HepG2 (cell line): ENCODE measurements around the gene FLAD1. TPM values are rescaled to one million over a fixed set of nuclear protein-coding genes. Genes with fewer than 3 reads are reported as not detected.
A peak's percentile ranks its signal among the peaks of the same experiment; 100 is the strongest.

Experiments
- ATAC-seq: fragments of 200-7000 bp; cut with Tn5 transposase; 3 replicates; pipeline ENCODE4 v1.9.1; 2020; ENCODE audit warnings: mild to moderate bottlenecking, moderate library complexity
- BruUV-seq: library from RNA; stranded (reverse); fragments of 400-500 nt; replicated peaks from 2 replicates; lab custom pipeline; 2021; lab: Mats Ljungman, UMichigan
- CTCF ChIA-PET: fragments of 300-600 bp; formaldehyde crosslinking; extraction: SDS; loops from one replicate; lab custom pipeline; 2021; ENCODE audit warnings: low total read pairs, inconsistent platforms, low intra/inter-chr PET ratio; lab: Yijun Ruan, JAX
- POLR2A ChIA-PET: fragments of 350-600 bp; sonication (Branson Sonifier 250); formaldehyde crosslinking; loops from one replicate; lab custom pipeline; 2020; ENCODE audit warnings: antibody characterized with exemption, inconsistent platforms; lab: Yijun Ruan, JAX
- DNase-seq: peaks from one replicate; pipeline ENCODE4 v3.0.0-alpha.2; 2015; ENCODE audit warnings: low spot score
- FAIRE-seq: peaks from 3 replicates; lab custom pipeline; 2011; peaks lifted over from hg19 to GRCh38; lab: Jason Lieb, UNC
- H2AFZ ChIP-seq: one replicate; pipeline ENCODE4 v1.6.1; 2011; ENCODE audit warnings: low read length, inconsistent platforms
- H3K27ac ChIP-seq: fragments of 300-600 bp; 3 replicates; pipeline ENCODE4 v1.8.0; 2011; ENCODE audit warnings: mixed run types, mild to moderate bottlenecking, mixed read lengths, low read length, inconsistent platforms; ENCODE audit not compliant: insufficient read depth; ENCODE audit errors: extremely low read length
- H3K27me3 ChIP-seq, 2 experiments: fragments of 200-600 bp in 1 of 2; 2 replicates in 1 of 2; 3 replicates in 1 of 2; pipeline versions ENCODE4 v1.6.0 to v1.8.0; 2011; ENCODE audit warnings: low read length in 2 of 2, mild to moderate bottlenecking in 2 of 2, moderate library complexity in 2 of 2, inconsistent platforms in 1 of 2; ENCODE audit not compliant: insufficient read depth in 2 of 2, control insufficient read depth in 1 of 2
- H3K36me3 ChIP-seq, 2 experiments: fragments of 200-600 bp in 1 of 2; replicated peaks in 1 of 2; 2 replicates in 1 of 2; 3 replicates in 1 of 2; pipeline versions ENCODE4 v1.5.1 to v1.8.0; 2011; ENCODE audit warnings: low read length in 2 of 2, inconsistent platforms in 1 of 2; ENCODE audit not compliant: insufficient read depth in 2 of 2, control insufficient read depth in 1 of 2
- H3K4me1 ChIP-seq: 2 replicates; pipeline ENCODE4 v1.5.1; 2012; ENCODE audit warnings: low read length, inconsistent platforms; ENCODE audit not compliant: insufficient read depth
- H3K4me2 ChIP-seq: 2 replicates; pipeline ENCODE4 v1.6.0; 2011; ENCODE audit warnings: low read depth, low read length, inconsistent platforms
- H3K4me3 ChIP-seq, 3 experiments: fragments of 200-600 bp in 1 of 3; sonication (generic), shearing (Covaris generic) in 1 of 3; replicated peaks in 1 of 3; 2 replicates each; pipeline ENCODE4 v1.5.1; 2011 to 2016; ENCODE audit warnings: low read length in 3 of 3, inconsistent platforms in 2 of 3, low read depth in 2 of 3, mild to moderate bottlenecking in 2 of 3, control low read depth in 1 of 3, mixed read lengths in 1 of 3; ENCODE audit not compliant: insufficient read depth in 1 of 3
- H3K79me2 ChIP-seq: one replicate; pipeline ENCODE4 v1.6.1; 2011; ENCODE audit warnings: low read length, inconsistent platforms; ENCODE audit not compliant: insufficient read depth
- H3K9ac ChIP-seq: 2 replicates; pipeline ENCODE4 v1.6.0; 2011; ENCODE audit warnings: mild to moderate bottlenecking, low read depth, low read length, inconsistent platforms; ENCODE audit not compliant: insufficient read depth
- H3K9me3 ChIP-seq: 2 replicates; pipeline ENCODE4 v1.5.1; 2012; ENCODE audit warnings: mild to moderate bottlenecking, low read length
- H4K20me1 ChIP-seq: 2 replicates; pipeline ENCODE4 v1.6.0; 2011; ENCODE audit warnings: inconsistent platforms, mild to moderate bottlenecking, low read length, moderate library complexity; ENCODE audit not compliant: insufficient read depth
- AGO2 ChIP-seq: fragments of 200-400 bp; formaldehyde crosslinking; optimal IDR thresholded peaks from 2 replicates; pipeline ENCODE3; 2017; ENCODE audit warnings: mild to moderate bottlenecking, low read depth, low read length, moderate library complexity
- IKZF1 ChIP-seq: fragments of 450-650 bp; IDR thresholded peaks from 2 replicates; pipeline ENCODE4 v1.7.1; 2016
- KLF15 ChIP-seq: sonication (generic); formaldehyde crosslinking; IDR thresholded peaks from 2 replicates; pipeline ENCODE4 v1.8.1; 2023; ENCODE audit warnings: borderline replicate concordance, mild to moderate bottlenecking, inconsistent platforms, missing genetic modification reagents, mixed read lengths
- KLF9 ChIP-seq: IDR thresholded peaks from 2 replicates; pipeline ENCODE4 v1.6.1; 2016; ENCODE audit warnings: low read depth
- KMT2A ChIP-seq: sonication (generic); formaldehyde crosslinking; IDR thresholded peaks from 2 replicates; pipeline ENCODE4 v1.4.0; 2020; ENCODE audit warnings: missing genetic modification reagents
- MBNL3 ChIP-seq: fragments of 250-450 bp; sonication (Bioruptor Pico); conservative IDR thresholded peaks from 2 replicates; pipeline ENCODE4 v1.8.0; 2022; ENCODE audit warnings: mild to moderate bottlenecking, inconsistent platforms
- MTA3 ChIP-seq: sonication (generic); formaldehyde crosslinking; IDR thresholded peaks from 2 replicates; pipeline ENCODE4 v1.4.0; 2020; ENCODE audit warnings: missing genetic modification reagents
- MTERF4 ChIP-seq: sonication (generic); formaldehyde crosslinking; IDR thresholded peaks from 2 replicates; pipeline ENCODE4 v1.8.0; 2023; ENCODE audit warnings: mild to moderate bottlenecking, missing genetic modification reagents
- NRL ChIP-seq: sonication (generic); formaldehyde crosslinking; IDR thresholded peaks from 2 replicates; pipeline ENCODE4 v1.5.0; 2020; ENCODE audit warnings: missing genetic modification reagents, mild to moderate bottlenecking, moderate library complexity, borderline replicate concordance
- RNF219 ChIP-seq: sonication (generic); formaldehyde crosslinking; IDR thresholded peaks from 2 replicates; pipeline ENCODE4 v1.5.0; 2020; ENCODE audit warnings: mild to moderate bottlenecking, missing genetic modification reagents
- SMC3 ChIP-seq: IDR thresholded peaks from 2 replicates; pipeline ENCODE4 v1.6.1; 2011; ENCODE audit warnings: low read length, improper control_type of control experiment
- ZNF496 ChIP-seq: sonication (generic); formaldehyde crosslinking; IDR thresholded peaks from 2 replicates; pipeline ENCODE4 v1.8.1; 2023; ENCODE audit warnings: mild to moderate bottlenecking, moderate library complexity, missing genetic modification reagents; ENCODE audit not compliant: insufficient replicate concordance
- ZNF687 ChIP-seq: sonication (generic); formaldehyde crosslinking; IDR thresholded peaks from 2 replicates; pipeline ENCODE4 v1.5.1; 2020; ENCODE audit warnings: mild to moderate bottlenecking, missing genetic modification reagents, moderate library complexity
- WGBS: methylation state at CpG from one replicate; pipeline ENCODE4 v1.1.6; 2017; ENCODE audit warnings: low lambda C conversion rate; 5-methylcytosine and 5-hydroxymethylcytosine counted together
- in situ Hi-C: cut with HindIII; loops from 2 replicates; pipeline ENCODE4 v1.10.0; 2017; ENCODE audit warnings: low pct_unique_long_range_greater_than_20kb; ENCODE audit not compliant: extremely low pct_ligation_motif_present
- intact Hi-C: fragments of 100-400 bp; cut with micrococcal nuclease; formaldehyde crosslinking; loops from one replicate; pipeline ENCODE4 v1.10.0; 2022; ENCODE audit not compliant: unreplicated experiment
- polyA plus RNA-seq, 8 experiments: library from polyadenylated mRNA; depleted of rRNA in 3 of 8; stranded (reverse) in 7 of 8; unstranded in 1 of 8; fragments of >200 nt; fragmentation: Illumina TruSeq in 4 of 8; extraction: Trizol in 4 of 8; gene quantifications; 2 replicates each; pipeline versions ENCODE4 v1.2.1 to v1.2.3, GENCODE V29; 2011 to 2016; ENCODE audit warnings: low read depth in 4 of 8, missing spikeins in 1 of 8, mixed read lengths in 1 of 8; ENCODE audit not compliant: insufficient read depth in 1 of 8
- total RNA-seq, 5 experiments: library from RNA; depleted of rRNA; stranded (reverse); fragments of >200 nt; fragmentation: Illumina TruSeq; extraction: Trizol; gene quantifications; 2 replicates each; pipeline ENCODE4 v1.2.3, GENCODE V29; 2016; ENCODE audit warnings: low read depth in 1 of 5

Gene FLAD1
- total and polyA plus RNA-seq, 2 of the 13 experiments (the other 11 are each of a cell fraction or from before 2014, with no cell fraction given), result 25.9 to 32.8 TPM

- TF ChIP-seq ZNF687 (CRISPR knock-in tag) (peak; percentile 33; the same call in 1 of the 2 replicates), KMT2A (CRISPR knock-in tag) (no peak)
Measured at GRCh38 chr1:154992721-154993571, 9.8 kb downstream of the FLAD1 start (continued).

- no peak within 1 kb of the TSS for H3K9ac ChIP-seq
- no TSS peak for BruUV-seq
- POLR2A ChIA-PET, result interaction anchor here (1.0 to 4.2 kb wide), 8 partner anchors 8 to 91 kb away, joined by 3 to 34 read pairs (median 4); partner anchors contain the start of genes FLAD1, PBXIP1, PYGO2 and SHC1
- TF ChIP-seq MTA3 (CRISPR knock-in tag) (no peak), NRL (CRISPR knock-in tag) (no peak), MTERF4 (CRISPR knock-in tag) (no peak), IKZF1 (no peak), ZNF496 (CRISPR knock-in tag) (no peak), KLF9 (CRISPR knock-in tag) (no peak), RNF219 (CRISPR knock-in tag) (no peak), AGO2 (peak; percentile 39), SMC3 (no peak), MBNL3 (no peak), KLF15 (no peak)
Measured at GRCh38 chr1:154993572-154994268, 10.6 kb downstream of the FLAD1 start, which contains the start of gene LENEP. TSS of gene LENEP (plus strand) at chr1:154993586. CDS start at chr1:154993608, 22 bp downstream.

More at GRCh38 chr1:154993572-154994268, 10.6 kb downstream of the FLAD1 start, which contains the start of gene LENEP:
- Histone ChIP-seq H3K27ac (no peak within 1 kb of the TSS), H3K36me3 (peaks cover 4 to 8% of the 10 kb centered on the region in 2 experiments; a peak in 2 of 5 replicates), H3K9me3 (no peaks in the 10 kb centered on the region), H3K4me3 (no peak within 1 kb of the TSS), H3K4me1 (peaks cover 14% of the 10 kb centered on the region), H4K20me1 (no peaks in the 10 kb centered on the region), H3K4me2 (no peak within 1 kb of the TSS), H2AFZ (no peak within 1 kb of the TSS), H3K27me3 (no peaks in the 10 kb centered on the region), H3K79me2 (no peaks in the 10 kb centered on the region)
- CTCF ChIA-PET, result interaction anchor here (1.2 kb wide), 1 partner anchor 24 kb away, joined by 10 read pairs; no protein-coding TSS in a partner anchor
- intact Hi-C loops (no loop called here), in situ Hi-C loops (no loop called here)
- FAIRE-seq, result no peak
- WGBS, result 92% methylated on average over 2 of the region's 8 CpGs
- no peak for ATAC-seq
- no peak for DNase-seq
